ENCODE data around the gene PTDSS2. TPM values are rescaled to one million over a fixed set of nuclear protein-coding genes. Genes with fewer than 3 reads are reported as not detected.

The PTDSS2 gene
- polyA plus RNA-seq, 3 donors: 9.3 to 18.3 (median 12.4) TPM

DNA sequence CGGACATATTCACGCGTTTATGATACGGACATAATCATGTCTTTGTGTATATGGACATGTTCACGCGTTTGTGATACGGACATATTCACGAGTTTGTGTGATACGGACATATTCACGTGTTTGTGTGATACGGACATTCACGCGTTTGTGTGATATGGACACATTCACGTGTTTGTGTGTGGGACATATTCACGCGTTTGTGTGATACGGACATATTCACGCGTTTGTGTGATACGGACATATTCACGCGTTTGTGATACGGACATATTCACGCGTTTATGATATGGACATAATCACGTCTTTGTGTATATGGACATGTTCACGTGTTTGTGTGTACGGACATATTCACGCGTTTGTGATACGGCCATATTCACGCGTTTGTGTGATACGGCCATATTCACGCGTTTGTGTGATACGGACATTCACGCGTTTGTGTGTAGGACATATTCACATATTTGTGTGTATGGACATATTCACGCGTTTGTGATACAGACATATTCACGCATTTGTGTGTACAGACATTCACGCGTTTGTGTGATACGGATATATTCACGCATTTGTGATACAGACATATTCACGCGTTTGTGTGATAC is 24.9 kb downstream of the PTDSS2 start:
- H3K9me3 Mint-ChIP-seq: peaks cover 0 to 5% (median 3%) of the 10 kb centered on the region in 7 donors
- H3K4me3 Mint-ChIP-seq: no peak overlapping the region
- TF ChIP-seq, protein P1, sequence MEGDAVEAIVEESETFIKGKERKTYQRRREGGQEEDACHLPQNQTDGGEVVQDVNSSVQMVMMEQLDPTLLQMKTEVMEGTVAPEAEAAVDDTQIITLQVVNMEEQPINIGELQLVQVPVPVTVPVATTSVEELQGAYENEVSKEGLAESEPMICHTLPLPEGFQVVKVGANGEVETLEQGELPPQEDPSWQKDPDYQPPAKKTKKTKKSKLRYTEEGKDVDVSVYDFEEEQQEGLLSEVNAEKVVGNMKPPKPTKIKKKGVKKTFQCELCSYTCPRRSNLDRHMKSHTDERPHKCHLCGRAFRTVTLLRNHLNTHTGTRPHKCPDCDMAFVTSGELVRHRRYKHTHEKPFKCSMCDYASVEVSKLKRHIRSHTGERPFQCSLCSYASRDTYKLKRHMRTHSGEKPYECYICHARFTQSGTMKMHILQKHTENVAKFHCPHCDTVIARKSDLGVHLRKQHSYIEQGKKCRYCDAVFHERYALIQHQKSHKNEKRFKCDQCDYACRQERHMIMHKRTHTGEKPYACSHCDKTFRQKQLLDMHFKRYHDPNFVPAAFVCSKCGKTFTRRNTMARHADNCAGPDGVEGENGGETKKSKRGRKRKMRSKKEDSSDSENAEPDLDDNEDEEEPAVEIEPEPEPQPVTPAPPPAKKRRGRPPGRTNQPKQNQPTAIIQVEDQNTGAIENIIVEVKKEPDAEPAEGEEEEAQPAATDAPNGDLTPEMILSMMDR (IDR thresholded peaks at IDR 0.05): no peak
- no peak overlapping the region for H2AFZ ChIP-seq (ENCODE audit: insufficient read depth, low read depth, low read length, poor library complexity, severe bottlenecking)
- H3K27me3 Mint-ChIP-seq (ENCODE audit: low read depth in 3 of 3): peaks cover 0 to 2% (median 1%) of the 10 kb centered on the region in 3 donors
- H3K79me2 ChIP-seq (ENCODE audit: insufficient read depth, low read length): no peaks in the 10 kb centered on the region
- no peaks in the 10 kb centered on the region for H3K9me3 ChIP-seq (replicated peaks in 1 of 2; ENCODE audit: control insufficient read depth in 1 of 2, insufficient read depth in 1 of 2, low read length in 2 of 2)
- intact Hi-C loops (cut with micrococcal nuclease): no loop called here
- H3K9ac ChIP-seq (ENCODE audit: insufficient read depth, low read length, poor library complexity, severe bottlenecking): no peak overlapping the region
- no peaks in the 10 kb centered on the region for H4K20me1 ChIP-seq (ENCODE audit: insufficient read depth, low read length)
- peaks cover 3% of the 10 kb centered on the region for H3K4me1 Mint-ChIP-seq
- no peak for DNase-seq
- no peak overlapping the region for H3K4me2 ChIP-seq (replicated peaks; ENCODE audit: extremely low read depth, low read length, poor library complexity, severe bottlenecking)
- H3K4me3 ChIP-seq (replicated peaks in 1 of 3; ENCODE audit: low read depth in 2 of 3, low read length in 3 of 3): no peak overlapping the region
- H3K36me3 ChIP-seq (replicated peaks in 1 of 2; ENCODE audit: control insufficient read depth in 1 of 2, insufficient read depth in 2 of 2, low read length in 2 of 2): peaks cover 0 to 4% of the 10 kb centered on the region in 2 donors
- H3K36me3 Mint-ChIP-seq: peaks cover 7 to 17% of the 10 kb centered on the region in 2 donors
- H3K27ac Mint-ChIP-seq: no peak overlapping the region
- H3K27ac ChIP-seq (ENCODE audit: low read depth in 1 of 2, low read length in 2 of 2): no peak overlapping the region
- H3K27me3 ChIP-seq (ENCODE audit: control insufficient read depth in 2 of 2, insufficient read depth in 2 of 2, low read length in 2 of 2): no peaks in the 10 kb centered on the region
- no peaks in the 10 kb centered on the region for H3K4me1 ChIP-seq (ENCODE audit: control insufficient read depth in 1 of 2, insufficient read depth in 2 of 2, low read length in 2 of 2)
- 95% methylated on average over 47 of the region's 48 CpGs for WGBS (ENCODE audit: insufficient coverage)

DNA sequence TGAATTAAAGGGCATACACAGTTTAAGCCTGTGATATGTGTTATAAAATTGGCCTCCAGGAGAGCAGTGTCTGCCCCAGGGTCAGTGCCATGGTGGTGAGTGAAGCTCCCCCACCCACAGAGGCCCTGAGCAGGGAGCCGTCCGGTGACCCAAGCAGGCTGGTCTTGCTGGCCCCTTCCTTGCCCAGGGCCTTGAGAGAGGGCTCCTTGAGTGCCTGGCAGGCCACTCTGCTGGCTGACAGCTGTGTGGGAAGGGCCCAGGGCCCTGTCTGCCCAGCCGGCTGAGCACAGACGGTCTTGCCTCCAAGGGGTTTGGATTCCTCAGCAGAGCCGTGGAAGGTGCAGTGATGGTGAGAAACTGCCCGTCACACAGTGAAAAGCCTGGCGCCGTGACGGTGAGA is 25.9 kb downstream of the PTDSS2 start:
- H3K4me3 Mint-ChIP-seq: no peak overlapping the region
- Histone ChIP-seq H3K27me3 (ENCODE audit: control insufficient read depth in 2 of 2, insufficient read depth in 2 of 2, low read length in 2 of 2) (no peaks in the 10 kb centered on the region), H3K79me2 (ENCODE audit: insufficient read depth, low read length) (no peaks in the 10 kb centered on the region), H3K9me3 (replicated peaks in 1 of 2; ENCODE audit: control insufficient read depth in 1 of 2, insufficient read depth in 1 of 2, low read length in 2 of 2) (no peaks in the 10 kb centered on the region), H3K36me3 (replicated peaks in 1 of 2; ENCODE audit: control insufficient read depth in 1 of 2, insufficient read depth in 2 of 2, low read length in 2 of 2) (peaks cover 0 to 4% of the 10 kb centered on the region in 2 donors), H3K4me1 (ENCODE audit: control insufficient read depth in 1 of 2, insufficient read depth in 2 of 2, low read length in 2 of 2) (no peaks in the 10 kb centered on the region), H3K4me3 (replicated peaks in 1 of 3; ENCODE audit: low read depth in 2 of 3, low read length in 3 of 3) (no peak overlapping the region), H2AFZ (ENCODE audit: insufficient read depth, low read depth, low read length, poor library complexity, severe bottlenecking) (no peak overlapping the region), H3K9ac (ENCODE audit: insufficient read depth, low read length, poor library complexity, severe bottlenecking) (no peak overlapping the region), H3K27ac (ENCODE audit: low read depth in 1 of 2, low read length in 2 of 2) (no peak overlapping the region), H4K20me1 (ENCODE audit: insufficient read depth, low read length) (no peaks in the 10 kb centered on the region), H3K4me2 (replicated peaks; ENCODE audit: extremely low read depth, low read length, poor library complexity, severe bottlenecking) (no peak overlapping the region)
- H3K36me3 Mint-ChIP-seq: peaks cover 7 to 20% of the 10 kb centered on the region in 2 donors
- H3K4me1 Mint-ChIP-seq: no peaks in the 10 kb centered on the region
- H3K9me3 Mint-ChIP-seq: peaks cover 0 to 6% (median 3%) of the 10 kb centered on the region in 7 donors
- TF ChIP-seq, protein P1 (IDR thresholded peaks at IDR 0.05): no peak
- H3K27me3 Mint-ChIP-seq (ENCODE audit: low read depth in 3 of 3): peaks cover 0 to 2% (median 1%) of the 10 kb centered on the region in 3 donors
- intact Hi-C loops (cut with micrococcal nuclease): no loop called here
- H3K27ac Mint-ChIP-seq: no peak overlapping the region
- 98% methylated on average over 9 of the region's 9 CpGs for WGBS (ENCODE audit: insufficient coverage)
- no peak for DNase-seq

Measured in CD14-positive monocyte (primary cell).